GM12878 (cell line): ENCODE data around the gene AP3S2. TPM values are rescaled to one million over a fixed set of nuclear protein-coding genes. Genes with fewer than 3 reads are reported as not detected.

ENCODE experiments used
- ATAC-seq: fragments of 200-7000 bp; cut with Tn5 transposase; 3 replicates; pipeline ENCODE4 v1.9.1; 2020; ENCODE audit warnings: mild to moderate bottlenecking, moderate library complexity
- BruUV-seq: library from RNA; stranded (reverse); fragments of 400-500 nt; replicated peaks from 2 replicates; lab custom pipeline; 2021; lab: Mats Ljungman, UMichigan
- CTCF ChIA-PET: fragments of 300-600 bp; sonication (Branson Sonifier 250); formaldehyde crosslinking; extraction: SDS; loops from one replicate; lab custom pipeline; 2021; ENCODE audit warnings: inconsistent platforms; lab: Yijun Ruan, JAX
- POLR2A ChIA-PET: fragments of 350-600 bp; formaldehyde crosslinking; extraction: SDS; loops from one replicate; lab custom pipeline; 2021; ENCODE audit warnings: inconsistent platforms; lab: Charles Lee
- RAD21 ChIA-PET: fragments of 300-600 bp; sonication (Branson Sonifier 250); formaldehyde crosslinking; loops from one replicate; lab custom pipeline; 2023; ENCODE audit warnings: antibody characterized with exemption; ENCODE audit not compliant: unreplicated experiment; lab: Charles Lee
- SMC1A ChIA-PET: fragments of 300-600 bp; sonication (Branson Sonifier 250); formaldehyde crosslinking; loops from one replicate; lab custom pipeline; 2023; ENCODE audit not compliant: unreplicated experiment, uncharacterized antibody; lab: Charles Lee
- DNase-seq: peaks from one replicate; pipeline ENCODE4 v3.0.0-alpha.2; 2011; ENCODE audit warnings: low read depth, low spot score
- FAIRE-seq: peaks from 3 replicates; lab custom pipeline; 2011; peaks lifted over from hg19 to GRCh38; lab: Jason Lieb, UNC
- H2AFZ ChIP-seq: 2 replicates; pipeline ENCODE4 v1.6.0; 2011; ENCODE audit warnings: low read depth, low read length, control low read depth; ENCODE audit not compliant: control insufficient read depth
- H3K27ac ChIP-seq: 2 replicates; pipeline ENCODE4 v1.5.1; 2011; ENCODE audit warnings: control low read depth; ENCODE audit not compliant: control insufficient read depth, insufficient read depth
- H3K27me3 ChIP-seq, 2 experiments: replicated peaks in 1 of 2; 2 replicates each; pipeline versions ENCODE4 v1.6.0 to v1.6.1; 2011; ENCODE audit warnings: low read length in 1 of 2; ENCODE audit not compliant: control insufficient read depth in 2 of 2, insufficient read depth in 2 of 2
- H3K36me3 ChIP-seq, 2 experiments: 2 replicates each; pipeline ENCODE4 v1.5.1; 2011; ENCODE audit warnings: low read length in 1 of 2; ENCODE audit not compliant: control insufficient read depth in 2 of 2, insufficient read depth in 2 of 2
- H3K4me1 ChIP-seq: 2 replicates; pipeline ENCODE4 v1.6.1; 2011; ENCODE audit warnings: mild to moderate bottlenecking, low read length, moderate library complexity, mixed read lengths; ENCODE audit not compliant: control insufficient read depth, insufficient read depth
- H3K4me2 ChIP-seq: 2 replicates; pipeline ENCODE4 v1.6.0; 2011; ENCODE audit warnings: control low read depth; ENCODE audit not compliant: control insufficient read depth, insufficient read depth
- H3K4me3 ChIP-seq: fragments of 200-600 bp; sonication (generic); 2 replicates; pipeline ENCODE4 v1.5.1; 2016
- H3K79me2 ChIP-seq: 2 replicates; pipeline ENCODE4 v1.6.0; 2011; ENCODE audit warnings: low read length; ENCODE audit not compliant: control insufficient read depth, insufficient read depth
- H3K9ac ChIP-seq: 2 replicates; pipeline ENCODE4 v1.8.0; 2011; ENCODE audit warnings: low read length, control low read depth, mixed read lengths; ENCODE audit not compliant: control insufficient read depth, insufficient read depth
- H3K9me3 ChIP-seq: replicated peaks from 3 replicates; pipeline ENCODE4 v1.5.1; 2011; ENCODE audit warnings: mild to moderate bottlenecking, low read length; ENCODE audit not compliant: control insufficient read depth, insufficient read depth
- H4K20me1 ChIP-seq: 2 replicates; pipeline ENCODE4 v1.6.0; 2011; ENCODE audit not compliant: control insufficient read depth, insufficient read depth
- DPF2 ChIP-seq: fragments of 450-650 bp; IDR thresholded peaks from 2 replicates; pipeline ENCODE4 v1.6.1; 2017; ENCODE audit warnings: mild to moderate bottlenecking
- ELK1 ChIP-seq: IDR thresholded peaks from 2 replicates; pipeline ENCODE4 v1.6.1; 2012; ENCODE audit warnings: low read depth, low read length, improper control_type of control experiment
- EZH2 ChIP-seq: IDR thresholded peaks from 2 replicates; pipeline ENCODE4 v1.6.1; 2012; ENCODE audit warnings: low read depth, mild to moderate bottlenecking, control low read depth, inconsistent platforms, low read length, borderline replicate concordance; ENCODE audit not compliant: control insufficient read depth
- FOXK2 ChIP-seq: fragments of 450-650 bp; IDR thresholded peaks from 2 replicates; pipeline ENCODE4 v1.6.1; 2017; ENCODE audit warnings: mild to moderate bottlenecking, moderate library complexity
- JUND ChIP-seq: IDR thresholded peaks from 2 replicates; pipeline ENCODE4 v1.6.1; 2012; ENCODE audit warnings: low read depth, mild to moderate bottlenecking, low read length, improper control_type of control experiment, moderate library complexity
- MXI1 ChIP-seq: fragments of 150-350 bp; IDR thresholded peaks from 2 replicates; pipeline ENCODE4 v1.6.1; 2011; ENCODE audit warnings: low read depth, mild to moderate bottlenecking, inconsistent platforms, low read length, improper control_type of control experiment
- RUNX3 ChIP-seq: IDR thresholded peaks from 2 replicates; pipeline ENCODE4 v1.6.1; 2012; ENCODE audit warnings: low read length, inconsistent platforms
- SIN3A ChIP-seq: IDR thresholded peaks from 2 replicates; pipeline ENCODE4 v1.6.1; 2012; ENCODE audit warnings: low read depth, low read length, improper control_type of control experiment
- SRF ChIP-seq, 2 experiments: IDR thresholded peaks; 2 replicates each; pipeline ENCODE4 v1.6.1; 2011; ENCODE audit warnings: low read depth in 2 of 2, low read length in 2 of 2, mild to moderate bottlenecking in 1 of 2, moderate library complexity in 1 of 2
- YBX1 ChIP-seq: fragments of 450-650 bp; IDR thresholded peaks from 2 replicates; pipeline ENCODE4 v1.6.1; 2016; ENCODE audit warnings: antibody characterized with exemption
- WGBS: methylation state at CpG from one replicate; pipeline ENCODE4 v1.1.6; 2016; ENCODE audit warnings: low lambda C conversion rate; ENCODE audit not compliant: insufficient replicate concordance, insufficient coverage; ENCODE audit errors: missing lambda C conversion rate; 5-methylcytosine and 5-hydroxymethylcytosine counted together
- in situ Hi-C: fragments of 300-500 bp; cut with MboI; formaldehyde crosslinking; loops from 9 replicates; pipeline ENCODE4 v1.14.3; 2018; ENCODE audit warnings: mixed read lengths
- intact Hi-C: fragments of 100-400 bp; cut with micrococcal nuclease; formaldehyde crosslinking; loops from one replicate; pipeline ENCODE4 v1.14.2; 2022; ENCODE audit not compliant: unreplicated experiment
- polyA plus RNA-seq, 11 experiments: library from polyadenylated mRNA; depleted of rRNA in 4 of 11; unstranded in 6 of 11; stranded (reverse) in 5 of 11; fragments of >200 nt; fragmentation: Nextera tagmentation in 4 of 11; fragmentation: Illumina TruSeq in 1 of 11; extraction: Ambion mirVana in 4 of 11; extraction: Trizol in 1 of 11; gene quantifications; 1 replicate in 1 of 11; 2 replicates in 10 of 11; pipeline versions ENCODE4 v1.2.1 to v1.2.3, GENCODE V29; 2011 to 2016; ENCODE audit warnings: inconsistent platforms in 2 of 11, missing spikeins in 2 of 11, low read depth in 1 of 11
- total RNA-seq, 4 experiments: library from RNA; depleted of rRNA in 3 of 4; stranded (reverse); fragments of >200 nt in 3 of 4; fragmentation: Illumina TruSeq in 1 of 4; extraction: Trizol in 1 of 4; gene quantifications; 2 replicates each; pipeline versions ENCODE4 v1.2.1 to v1.2.3, GENCODE V29; 2013 to 2021
- TF ChIP-seq, protein P1 (sequence below): fragments of 450-650 bp; IDR thresholded peaks from 2 replicates; pipeline ENCODE4 v1.6.1; 2017; ENCODE audit warnings: borderline replicate concordance

AP3S2 gene
- total and polyA plus RNA-seq, 10 of the 15 experiments (the other 5 are each of a cell fraction or from before 2014, with no cell fraction given) = 10.0 to 43.6 (median 26.0) TPM

GRCh38 chr15:89829616-89830440 is 64.0 kb downstream of the AP3S2 start:
- no TSS peak for BruUV-seq
- ChIA-PET CTCF (interaction anchor here (1.4 to 2.8 kb wide), 2 partner anchors 45 to 69 kb away, joined by 4 to 9 read pairs; no protein-coding TSS in a partner anchor), RAD21 (no interaction called here), POLR2A (no interaction called here), SMC1A (no interaction called here)
- Histone ChIP-seq H3K9ac (no peak overlapping the region), H4K20me1 (no peaks in the 10 kb centered on the region), H3K36me3 (peaks cover 5 to 7% of the 10 kb centered on the region in 2 experiments; a peak in 3 of 4 replicates), H3K4me2 (no peak overlapping the region), H3K79me2 (no peaks in the 10 kb centered on the region), H3K4me1 (no peaks in the 10 kb centered on the region; the same call in 1 of the 2 replicates), H3K4me3 (no peak overlapping the region), H3K27ac (no peak overlapping the region), H3K27me3 (no peaks in the 10 kb centered on the region), H2AFZ (no peak overlapping the region), H3K9me3 (no peaks in the 10 kb centered on the region)
- in situ Hi-C loops (no loop called here), intact Hi-C loops (loop anchor here (10.0 kb wide), 1 partner anchor 75 kb away; the partner anchor contains the start of gene MESP1)
- no peak for TF ChIP-seq YBX1
- TF ChIP-seq JUND = no peak
- TF ChIP-seq SIN3A = no peak
- no peak for TF ChIP-seq MXI1
- TF ChIP-seq DPF2 = no peak
- no peak for TF ChIP-seq ELK1
- no peak for TF ChIP-seq FOXK2
- no peak for TF ChIP-seq RUNX3
- TF ChIP-seq SRF (IDR thresholded peaks at IDR 0.05; ENCODE audit: low read depth in 2 of 2, low read length in 2 of 2) = no peak
- TF ChIP-seq, protein P1, sequence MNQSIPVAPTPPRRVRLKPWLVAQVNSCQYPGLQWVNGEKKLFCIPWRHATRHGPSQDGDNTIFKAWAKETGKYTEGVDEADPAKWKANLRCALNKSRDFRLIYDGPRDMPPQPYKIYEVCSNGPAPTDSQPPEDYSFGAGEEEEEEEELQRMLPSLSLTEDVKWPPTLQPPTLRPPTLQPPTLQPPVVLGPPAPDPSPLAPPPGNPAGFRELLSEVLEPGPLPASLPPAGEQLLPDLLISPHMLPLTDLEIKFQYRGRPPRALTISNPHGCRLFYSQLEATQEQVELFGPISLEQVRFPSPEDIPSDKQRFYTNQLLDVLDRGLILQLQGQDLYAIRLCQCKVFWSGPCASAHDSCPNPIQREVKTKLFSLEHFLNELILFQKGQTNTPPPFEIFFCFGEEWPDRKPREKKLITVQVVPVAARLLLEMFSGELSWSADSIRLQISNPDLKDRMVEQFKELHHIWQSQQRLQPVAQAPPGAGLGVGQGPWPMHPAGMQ = no peak
- TF ChIP-seq EZH2 = no peak
- FAIRE-seq (no peak), ATAC-seq (no peak), DNase-seq (no peak)
- 90% methylated on average over 15 of the region's 17 CpGs for WGBS
